Osteoblast (primary cell): ENCODE measurements around the gene FAM184A. TPM values are rescaled to one million over a fixed set of nuclear protein-coding genes. Genes with fewer than 3 reads are reported as not detected.

Experiments
- DNase-seq: peaks from one replicate; pipeline ENCODE4 v3.0.0; 2011; ENCODE audit warnings: low spot score, mixed read lengths; ENCODE audit not compliant: insufficient read length; ENCODE audit errors: missing footprints
- H2AFZ ChIP-seq: 2 replicates; pipeline ENCODE4 v1.6.0; 2011; ENCODE audit warnings: mild to moderate bottlenecking, low read length
- H3K27ac ChIP-seq: 2 replicates; pipeline ENCODE4 v1.5.1; 2011; ENCODE audit warnings: mild to moderate bottlenecking, low read depth, low read length, moderate library complexity
- H3K27me3 ChIP-seq: 2 replicates; pipeline ENCODE4 v1.6.0; 2012; ENCODE audit warnings: mild to moderate bottlenecking, control low read depth, inconsistent platforms, low read length, moderate library complexity; ENCODE audit not compliant: insufficient read depth
- H3K36me3 ChIP-seq: 2 replicates; pipeline ENCODE4 v1.5.1; 2011; ENCODE audit warnings: mild to moderate bottlenecking, low read length, control low read depth, moderate library complexity; ENCODE audit not compliant: insufficient read depth
- H3K4me1 ChIP-seq: 2 replicates; pipeline ENCODE4 v1.5.1; 2011; ENCODE audit warnings: mild to moderate bottlenecking, low read length, control low read depth, moderate library complexity; ENCODE audit not compliant: insufficient read depth
- H3K4me2 ChIP-seq: 2 replicates; pipeline ENCODE4 v1.6.0; 2011; ENCODE audit warnings: mild to moderate bottlenecking, low read length; ENCODE audit not compliant: insufficient read depth
- H3K4me3 ChIP-seq: fragments of 200-600 bp; sonication (generic); 3 replicates; pipeline ENCODE4 v1.5.1; 2012; ENCODE audit warnings: mild to moderate bottlenecking, low read length, inconsistent platforms; ENCODE audit not compliant: insufficient read depth
- H3K79me2 ChIP-seq: 2 replicates; pipeline ENCODE4 v1.6.0; 2012; ENCODE audit warnings: mild to moderate bottlenecking, low read length, control low read depth, inconsistent platforms; ENCODE audit not compliant: insufficient read depth
- H3K9me3 ChIP-seq: 2 replicates; pipeline ENCODE4 v1.5.1; 2011; ENCODE audit warnings: low read depth, low read length, control low read depth
- H4K20me1 ChIP-seq: 2 replicates; pipeline ENCODE4 v1.6.0; 2012; ENCODE audit warnings: mild to moderate bottlenecking, low read length, control low read depth; ENCODE audit not compliant: insufficient read depth
- CTCF ChIP-seq: IDR thresholded peaks from 2 replicates; pipeline ENCODE4 v1.5.1; 2011; ENCODE audit warnings: mild to moderate bottlenecking, low read depth, low read length, moderate library complexity; ENCODE audit errors: extremely low read depth
- total RNA-seq: library from RNA; depleted of rRNA; stranded (reverse); fragments of >200 nt; gene quantifications from 2 replicates; pipeline ENCODE4 v1.2.3, GENCODE V29; 2012

FAM184A gene
- under 0.01 and 0.36 TPM in 2 replicates for total RNA-seq

- H3K36me3 ChIP-seq, result no peaks in the 10 kb centered on the region
- H3K27me3 ChIP-seq, result peaks cover 47% of the 10 kb centered on the region
- peak within 1 kb of the TSS; percentile 96 for H3K4me2 ChIP-seq
- peak within 1 kb of the TSS; percentile 95 for H2AFZ ChIP-seq
- H3K4me3 ChIP-seq, result peak within 1 kb of the TSS; percentile 78
- peaks cover 9% of the 10 kb centered on the region for H3K4me1 ChIP-seq
- TF ChIP-seq CTCF, result peak; percentile 7
- DNase-seq, result peak; percentile 90
- H4K20me1 ChIP-seq, result no peaks in the 10 kb centered on the region
- H3K79me2 ChIP-seq, result no peaks in the 10 kb centered on the region
- no peaks in the 10 kb centered on the region for H3K9me3 ChIP-seq
- no peak within 1 kb of the TSS for H3K27ac ChIP-seq
Measured at GRCh38 chr6:119078376-119079282, at the start of gene FAM184A. TSS of gene FAM184A (minus strand) at chr6:119078664. CDS start at chr6:119078299, 365 bp downstream.

GRCh38 chr6:119127627-119128026 is 49.2 kb upstream of the FAM184A start:
- no peak for DNase-seq
- TF ChIP-seq CTCF, result no peak
- Histone ChIP-seq H3K4me3 (no peak overlapping the region), H3K9me3 (no peaks in the 10 kb centered on the region), H3K79me2 (no peaks in the 10 kb centered on the region), H3K4me2 (no peak overlapping the region), H3K36me3 (no peaks in the 10 kb centered on the region), H3K27ac (no peak overlapping the region), H3K27me3 (no peaks in the 10 kb centered on the region), H4K20me1 (no peaks in the 10 kb centered on the region), H3K4me1 (peaks cover 23% of the 10 kb centered on the region), H2AFZ (no peak overlapping the region)

GRCh38 chr6:119126826-119127225 is 48.4 kb upstream of the FAM184A start:
- no peak overlapping the region for H3K4me2 ChIP-seq
- no peak for DNase-seq
- no peaks in the 10 kb centered on the region for H3K79me2 ChIP-seq
- no peak overlapping the region for H3K4me3 ChIP-seq
- H4K20me1 ChIP-seq, result no peaks in the 10 kb centered on the region
- H3K27ac ChIP-seq, result no peak overlapping the region
- H3K4me1 ChIP-seq, result peaks cover 15% of the 10 kb centered on the region
- no peaks in the 10 kb centered on the region for H3K36me3 ChIP-seq
- no peak for TF ChIP-seq CTCF
- no peak overlapping the region for H2AFZ ChIP-seq
- H3K9me3 ChIP-seq, result no peaks in the 10 kb centered on the region
- no peaks in the 10 kb centered on the region for H3K27me3 ChIP-seq

- no peaks in the 10 kb centered on the region for H3K27me3 ChIP-seq
- H2AFZ ChIP-seq, result no peak overlapping the region
- no peak overlapping the region for H3K4me3 ChIP-seq
- H4K20me1 ChIP-seq, result no peaks in the 10 kb centered on the region
- H3K27ac ChIP-seq, result no peak overlapping the region
- H3K36me3 ChIP-seq, result no peaks in the 10 kb centered on the region
- no peak for DNase-seq
- TF ChIP-seq CTCF, result no peak
- no peak overlapping the region for H3K4me2 ChIP-seq
- H3K4me1 ChIP-seq, result peaks cover 15% of the 10 kb centered on the region
- no peaks in the 10 kb centered on the region for H3K9me3 ChIP-seq
- H3K79me2 ChIP-seq, result no peaks in the 10 kb centered on the region
Measured at GRCh38 chr6:119126140-119126539, 47.7 kb upstream of the FAM184A start.
